ENCODE data around the gene LURAP1L. TPM values are rescaled to one million over a fixed set of nuclear protein-coding genes. Genes with fewer than 3 reads are reported as not detected.

Gene LURAP1L
- total RNA-seq, 4 donors from 2014 or later: 2.3 to 4.7 (median 3.2) TPM

DNA sequence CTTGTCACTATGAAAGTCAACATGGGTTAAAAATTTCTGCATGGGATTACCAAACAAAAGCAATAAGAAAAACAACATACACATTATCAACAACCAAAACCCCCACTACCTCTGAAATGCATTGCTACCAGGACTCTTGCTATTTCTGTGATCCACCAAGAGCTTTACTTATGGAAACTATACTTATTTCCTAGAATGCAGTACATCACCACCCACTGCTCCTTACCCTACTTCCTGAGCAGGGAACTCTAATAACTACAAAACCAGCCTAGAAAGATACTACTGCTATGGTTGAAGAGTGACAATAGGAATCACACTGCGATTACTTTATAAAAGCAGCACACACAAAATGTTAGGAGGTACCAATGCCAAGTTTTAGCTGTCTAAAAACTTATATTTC, 22.2 kb downstream of the LURAP1L start:
- no peak for DNase-seq
- Histone ChIP-seq H3K4me3 (replicated peaks in 1 of 3) (no peak overlapping the region), H3K27ac (no peak overlapping the region), H3K27me3 (no peaks in the 10 kb centered on the region), H3K4me1 (peaks cover 0 to 3% of the 10 kb centered on the region in 2 donors), H3K9me3 (no peaks in the 10 kb centered on the region), H3K36me3 (no peaks in the 10 kb centered on the region)
- intact Hi-C loops (cut with DNase I): no loop called here
- WGBS, 2 donors: 93 to 97% methylated on average over 1 of the region's 1 CpG
- TF ChIP-seq, protein P1, sequence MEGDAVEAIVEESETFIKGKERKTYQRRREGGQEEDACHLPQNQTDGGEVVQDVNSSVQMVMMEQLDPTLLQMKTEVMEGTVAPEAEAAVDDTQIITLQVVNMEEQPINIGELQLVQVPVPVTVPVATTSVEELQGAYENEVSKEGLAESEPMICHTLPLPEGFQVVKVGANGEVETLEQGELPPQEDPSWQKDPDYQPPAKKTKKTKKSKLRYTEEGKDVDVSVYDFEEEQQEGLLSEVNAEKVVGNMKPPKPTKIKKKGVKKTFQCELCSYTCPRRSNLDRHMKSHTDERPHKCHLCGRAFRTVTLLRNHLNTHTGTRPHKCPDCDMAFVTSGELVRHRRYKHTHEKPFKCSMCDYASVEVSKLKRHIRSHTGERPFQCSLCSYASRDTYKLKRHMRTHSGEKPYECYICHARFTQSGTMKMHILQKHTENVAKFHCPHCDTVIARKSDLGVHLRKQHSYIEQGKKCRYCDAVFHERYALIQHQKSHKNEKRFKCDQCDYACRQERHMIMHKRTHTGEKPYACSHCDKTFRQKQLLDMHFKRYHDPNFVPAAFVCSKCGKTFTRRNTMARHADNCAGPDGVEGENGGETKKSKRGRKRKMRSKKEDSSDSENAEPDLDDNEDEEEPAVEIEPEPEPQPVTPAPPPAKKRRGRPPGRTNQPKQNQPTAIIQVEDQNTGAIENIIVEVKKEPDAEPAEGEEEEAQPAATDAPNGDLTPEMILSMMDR (IDR thresholded peaks at IDR 0.05): no peak
- no peak for TF ChIP-seq POLR2A (IDR thresholded peaks at IDR 0.05)

DNA sequence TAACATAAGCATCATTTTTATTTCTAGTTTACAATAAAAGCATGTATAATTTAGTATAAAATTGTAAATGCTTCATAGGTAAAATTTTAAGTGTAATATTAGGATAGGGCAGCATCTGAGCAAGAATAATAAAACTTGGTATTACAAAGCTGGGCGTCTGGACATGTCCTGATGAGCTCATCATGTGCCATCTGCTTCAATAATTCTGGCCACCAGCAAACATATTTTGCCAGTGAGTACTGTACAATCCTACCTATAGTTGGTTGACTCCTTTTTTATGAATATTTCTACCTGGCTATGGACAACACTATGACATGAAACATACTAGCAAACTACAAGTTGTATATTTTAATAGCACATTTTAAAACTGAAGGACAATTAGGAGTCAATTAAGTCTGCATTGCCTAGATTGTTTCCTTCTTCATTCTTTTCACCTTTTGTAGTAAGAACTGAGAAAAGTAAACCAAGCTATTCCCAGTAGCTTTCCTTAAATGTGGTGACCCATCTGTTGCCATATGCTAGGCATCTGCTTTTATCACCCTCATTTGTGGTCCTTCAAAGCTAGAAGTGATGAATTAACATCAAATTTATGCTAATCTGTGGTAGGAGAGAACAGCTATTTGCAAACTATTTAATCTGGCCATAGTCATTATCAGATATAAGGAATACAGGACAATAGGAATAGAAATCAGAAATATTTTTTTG, 23.4 kb downstream of the LURAP1L start:
- H3K9me3 ChIP-seq: no peaks in the 10 kb centered on the region
- 93 to 97% methylated on average over 1 of the region's 1 CpG for WGBS, 2 donors
- no peak overlapping the region for H3K4me3 ChIP-seq (replicated peaks in 1 of 3)
- no peaks in the 10 kb centered on the region for H3K36me3 ChIP-seq
- peaks cover 0 to 3% of the 10 kb centered on the region in 2 donors for H3K4me1 ChIP-seq
- intact Hi-C loops (cut with DNase I): no loop called here
- no peak overlapping the region for H3K27ac ChIP-seq
- TF ChIP-seq, protein P1 (IDR thresholded peaks at IDR 0.05): no peak
- no peak for TF ChIP-seq POLR2A (IDR thresholded peaks at IDR 0.05)
- H3K27me3 ChIP-seq: no peaks in the 10 kb centered on the region
- no peak for DNase-seq

DNA sequence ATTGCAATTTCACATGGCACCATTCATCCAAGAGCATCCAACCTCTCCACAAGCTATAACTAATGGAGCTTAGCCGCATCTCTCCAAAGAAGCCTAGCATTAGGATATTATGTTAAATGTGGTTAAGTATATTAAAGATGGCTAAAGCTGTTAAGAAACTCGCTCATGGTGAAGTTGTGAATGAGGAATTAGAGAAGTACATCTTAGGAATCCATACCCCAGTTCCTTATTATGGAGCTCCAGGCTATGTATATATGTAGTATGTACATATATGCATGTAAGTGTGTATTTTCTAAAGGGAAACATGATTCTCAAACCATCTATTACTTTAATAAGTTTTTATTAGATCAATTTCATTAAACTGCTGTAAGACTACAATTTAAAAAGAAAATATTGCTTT, 26.4 kb downstream of the LURAP1L start:
- H3K4me1 ChIP-seq: no peaks in the 10 kb centered on the region
- WGBS, 2 donors: 87 to 89% methylated on average over 2 of the region's 2 CpGs
- no peaks in the 10 kb centered on the region for H3K36me3 ChIP-seq
- H3K9me3 ChIP-seq: no peaks in the 10 kb centered on the region
- TF ChIP-seq, protein P1 (IDR thresholded peaks at IDR 0.05): no peak
- TF ChIP-seq POLR2A (IDR thresholded peaks at IDR 0.05): no peak
- H3K27ac ChIP-seq: no peak overlapping the region
- H3K4me3 ChIP-seq (replicated peaks in 1 of 3): no peak overlapping the region
- H3K27me3 ChIP-seq: no peaks in the 10 kb centered on the region
- intact Hi-C loops (cut with DNase I): no loop called here
- no peak for DNase-seq

DNA sequence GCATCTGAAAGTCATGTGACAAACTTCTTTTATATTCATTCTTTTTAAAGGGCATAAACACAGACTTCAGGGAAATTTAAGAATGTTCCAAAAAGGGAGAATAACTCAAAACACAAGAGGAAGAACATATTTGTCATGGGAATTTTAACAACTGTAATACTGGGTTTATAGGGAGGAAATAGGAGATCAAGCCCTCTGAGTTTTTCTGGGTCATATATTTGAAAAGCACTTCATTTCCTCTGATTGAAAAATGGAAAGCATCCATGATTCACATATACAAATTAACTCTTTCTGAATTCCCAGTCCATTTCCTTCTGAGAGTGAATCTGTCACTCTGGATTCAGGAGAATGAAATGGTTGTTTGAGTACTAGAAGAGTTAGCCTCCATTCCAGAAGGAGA, 26.8 kb downstream of the LURAP1L start:
- no peaks in the 10 kb centered on the region for H3K36me3 ChIP-seq
- no peaks in the 10 kb centered on the region for H3K4me1 ChIP-seq
- intact Hi-C loops (cut with DNase I): no loop called here
- H3K27ac ChIP-seq: no peak overlapping the region
- no peak overlapping the region for H3K4me3 ChIP-seq (replicated peaks in 1 of 3)
- H3K27me3 ChIP-seq: no peaks in the 10 kb centered on the region
- no peak for DNase-seq
- TF ChIP-seq POLR2A (IDR thresholded peaks at IDR 0.05): no peak
- TF ChIP-seq, protein P1 (IDR thresholded peaks at IDR 0.05): no peak
- H3K9me3 ChIP-seq: no peaks in the 10 kb centered on the region

DNA sequence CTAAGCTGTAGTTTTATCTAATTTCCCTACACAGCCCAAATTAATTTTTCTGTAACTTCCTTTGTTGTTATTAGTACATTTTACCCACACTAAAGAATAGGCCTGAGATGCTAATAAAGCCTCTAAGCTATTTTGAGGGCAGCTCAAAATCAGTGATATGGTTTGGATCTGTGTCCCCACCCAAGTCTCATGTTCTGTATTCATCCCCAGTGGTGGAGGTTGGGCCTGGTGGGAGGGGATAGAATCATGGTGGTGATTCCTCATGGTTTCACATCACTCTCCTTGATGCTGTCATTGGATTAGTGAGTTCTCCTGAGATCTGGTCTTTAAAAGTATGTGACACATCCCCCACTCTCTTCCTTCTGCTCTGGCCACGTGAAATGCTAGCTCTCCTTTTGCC, 27.3 kb downstream of the LURAP1L start:
- no peak for TF ChIP-seq POLR2A (IDR thresholded peaks at IDR 0.05)
- TF ChIP-seq, protein P1 (IDR thresholded peaks at IDR 0.05): no peak
- H3K4me1 ChIP-seq: no peaks in the 10 kb centered on the region
- no peaks in the 10 kb centered on the region for H3K27me3 ChIP-seq
- H3K4me3 ChIP-seq (replicated peaks in 1 of 3): no peak overlapping the region
- H3K9me3 ChIP-seq: no peaks in the 10 kb centered on the region
- intact Hi-C loops (cut with DNase I): no loop called here
- H3K27ac ChIP-seq: no peak overlapping the region
- no peaks in the 10 kb centered on the region for H3K36me3 ChIP-seq
- DNase-seq: no peak
- WGBS, 2 donors: 59 to 65% methylated on average over 1 of the region's 1 CpG

Measured in thyroid gland (tissue), 4 donors.